ENCODE results near the gene KCNIP4. TPM values are rescaled to one million over a fixed set of nuclear protein-coding genes. Genes with fewer than 3 reads are reported as not detected.

The KCNIP4 gene
- total and polyA plus RNA-seq, 10 donors: not detected

GRCh38 chr4:21625447-21625846 lies 323.1 kb downstream of the KCNIP4 start:
- no peaks in the 10 kb centered on the region for H3K4me1 ChIP-seq
- no peak for DNase-seq
- H3K36me3 ChIP-seq: no peaks in the 10 kb centered on the region
- no peaks in the 10 kb centered on the region for H3K9me3 ChIP-seq
- intact Hi-C loops (cut with DNase I; ENCODE audit: low total_unique reads): no loop called here
- TF ChIP-seq CTCF (IDR thresholded peaks at IDR 0.05 in 8 of 11, conservative IDR thresholded peaks at IDR 0.05 in 3 of 11): no peak
- TF ChIP-seq POLR2AphosphoS5 (IDR thresholded peaks at IDR 0.05): no peak
- no peak for TF ChIP-seq POLR2A (IDR thresholded peaks at IDR 0.05)
- H3K4me3 ChIP-seq: no peak overlapping the region
- H3K27ac ChIP-seq: no peak overlapping the region
- no peaks in the 10 kb centered on the region for H3K27me3 ChIP-seq (replicated peaks in 1 of 7)
- 45 to 64% (median 63%) methylated on average over 1 of the region's 1 CpG for WGBS, 5 donors

- Histone ChIP-seq H3K4me1 (no peaks in the 10 kb centered on the region), H3K4me3 (no peak overlapping the region), H3K9me3 (peaks cover 0 to 4% (median 0%) of the 10 kb centered on the region in 8 donors), H3K27ac (no peak overlapping the region), H3K27me3 (replicated peaks in 1 of 7) (no peaks in the 10 kb centered on the region), H3K36me3 (no peaks in the 10 kb centered on the region)
- intact Hi-C loops (cut with DNase I; ENCODE audit: low total_unique reads): no loop called here
- TF ChIP-seq POLR2A (IDR thresholded peaks at IDR 0.05): no peak
- no peak for TF ChIP-seq CTCF (IDR thresholded peaks at IDR 0.05 in 8 of 11, conservative IDR thresholded peaks at IDR 0.05 in 3 of 11)
- no peak for TF ChIP-seq POLR2AphosphoS5 (IDR thresholded peaks at IDR 0.05)
- 67 to 76% (median 72%) methylated on average over 3 of the region's 3 CpGs for WGBS, 5 donors
- no peak for DNase-seq
Observed at GRCh38 chr4:21605006-21605405, 343.6 kb downstream of the KCNIP4 start.

- intact Hi-C loops (cut with DNase I; ENCODE audit: low total_unique reads): no loop called here
- Histone ChIP-seq H3K27me3 (replicated peaks in 1 of 7) (no peaks in the 10 kb centered on the region), H3K36me3 (no peaks in the 10 kb centered on the region), H3K9me3 (peaks cover 0 to 9% (median 2%) of the 10 kb centered on the region in 8 donors), H3K27ac (no peak overlapping the region), H3K4me3 (no peak overlapping the region), H3K4me1 (no peaks in the 10 kb centered on the region)
- no peak for DNase-seq
- 50 to 61% (median 57%) methylated on average over 5 of the region's 5 CpGs for WGBS, 5 donors
- TF ChIP-seq POLR2AphosphoS5 (IDR thresholded peaks at IDR 0.05): no peak
- TF ChIP-seq CTCF (IDR thresholded peaks at IDR 0.05 in 8 of 11, conservative IDR thresholded peaks at IDR 0.05 in 3 of 11): no peak
- TF ChIP-seq POLR2A (IDR thresholded peaks at IDR 0.05): no peak
Observed at GRCh38 chr4:21596521-21596920, 352.1 kb downstream of the KCNIP4 start.

GRCh38 chr4:21593671-21594001 lies 354.9 kb downstream of the KCNIP4 start:
- intact Hi-C loops (cut with DNase I; ENCODE audit: low total_unique reads): no loop called here
- Histone ChIP-seq H3K36me3 (no peaks in the 10 kb centered on the region), H3K27me3 (replicated peaks in 1 of 7) (no peaks in the 10 kb centered on the region), H3K4me3 (no peak overlapping the region), H3K9me3 (peaks cover 0 to 9% (median 2%) of the 10 kb centered on the region in 8 donors), H3K27ac (no peak overlapping the region), H3K4me1 (no peaks in the 10 kb centered on the region)
- no peak for TF ChIP-seq POLR2A (IDR thresholded peaks at IDR 0.05)
- TF ChIP-seq CTCF (IDR thresholded peaks at IDR 0.05 in 8 of 11, conservative IDR thresholded peaks at IDR 0.05 in 3 of 11): no peak
- TF ChIP-seq POLR2AphosphoS5 (IDR thresholded peaks at IDR 0.05): no peak
- no peak for DNase-seq
